Measurements from ENCODE around the gene CFAP99. TPM values are rescaled to one million over a fixed set of nuclear protein-coding genes. Genes with fewer than 3 reads are reported as not detected.

CFAP99 gene
- not detected for total RNA-seq

DNA sequence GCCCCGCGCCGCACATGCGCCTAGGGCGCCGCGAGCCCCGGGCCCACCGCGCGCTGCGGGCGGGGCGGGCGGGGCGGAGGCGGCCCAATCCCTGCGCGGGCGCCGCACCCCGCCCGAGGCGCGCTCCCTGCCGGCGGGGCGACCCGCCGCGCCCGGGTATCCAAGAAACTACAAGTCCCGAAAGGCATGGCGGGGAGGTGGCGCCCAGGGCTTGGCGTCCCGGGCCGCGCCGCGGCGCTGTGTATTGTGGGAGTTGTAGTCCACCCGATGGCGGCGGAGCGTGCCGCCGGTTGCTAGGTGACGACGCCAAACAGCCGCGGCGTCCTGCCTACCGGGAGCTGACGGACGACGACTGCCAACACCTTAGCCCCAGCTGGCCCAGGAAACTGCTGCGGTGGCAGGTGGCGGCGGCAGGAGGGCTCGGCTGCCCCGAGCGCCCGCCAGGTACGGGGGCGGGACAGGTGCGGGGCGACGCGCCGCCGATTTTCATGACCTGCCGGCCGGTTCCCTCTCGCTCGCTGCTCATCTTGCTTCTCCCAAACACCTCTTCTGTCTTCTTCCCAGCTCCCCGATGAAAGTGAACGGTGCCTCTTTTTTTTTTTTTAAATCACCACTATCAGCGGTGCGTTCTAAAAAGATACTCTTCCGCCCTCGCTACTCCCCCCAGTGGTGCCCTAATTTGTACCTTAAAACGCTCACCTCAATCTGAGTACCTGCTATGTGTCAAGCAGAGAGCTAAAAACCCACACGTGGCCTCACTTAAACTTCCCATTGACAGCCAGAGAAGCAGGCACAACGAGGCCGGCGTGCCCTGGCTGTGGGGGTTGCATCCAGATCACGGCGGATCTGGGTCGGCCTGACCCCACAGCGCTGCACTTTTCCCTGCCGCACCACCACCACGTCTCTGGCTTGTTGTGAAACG, at the start of gene CFAP99:
TSS of gene CFAP99 (plus strand) at position 306 of the 922 bp plus-strand sequence.
- peak within 1 kb of the TSS; percentile 47 to 79 (median 64) for H3K27ac ChIP-seq
- ATAC-seq: peak; percentile 90 to 91
- no peaks in the 10 kb centered on the region for H3K9me3 ChIP-seq
- peaks cover 16 to 26% of the 10 kb centered on the region in 2 donors for H3K4me1 ChIP-seq
- peak within 1 kb of the TSS; percentile 69 to 94 (median 77) for H3K4me3 ChIP-seq
- no peaks in the 10 kb centered on the region for H3K36me3 ChIP-seq
- in situ Hi-C loops (cut with MboI; ENCODE audit: low sequenced_read_pairs in 4 of 4): loop anchor here in 2 of 4 donors (25.0 kb wide), 1 partner anchor 182 kb away; the partner anchor contains the start of genes HAUS3 (in 2 of the 2) and POLN (in 2 of the 2)
- H3K27me3 ChIP-seq: peaks cover 0 to 23% (median 15%) of the 10 kb centered on the region in 3 donors
- intact Hi-C loops (cut with DNase I; ENCODE audit: low total_unique reads): loop anchor here (1.0 to 10.0 kb wide), 6 partner anchors 50 to 694 kb away; partner anchors contain the start of genes FAM193A, GRK4, MXD4 and NOP14
- TF ChIP-seq POLR2A (IDR thresholded peaks at IDR 0.05) (no peak), CTCF (IDR thresholded peaks at IDR 0.05 in 4 of 5, conservative IDR thresholded peaks at IDR 0.05 in 1 of 5) (peak in 3 of 5 experiments; percentile 4 to 11 (median 5))
- DNase-seq: peak; percentile 97 to 98

GRCh38 chr4:2370597-2371320, 48.0 kb upstream of the CFAP99 start:
- ATAC-seq: no peak
- DNase-seq: no peak
- in situ Hi-C loops (cut with MboI; ENCODE audit: low sequenced_read_pairs in 4 of 4): no loop called here
- Histone ChIP-seq H3K27ac (no peak overlapping the region), H3K4me3 (no peak overlapping the region), H3K4me1 (peaks cover 0 to 4% of the 10 kb centered on the region in 2 donors), H3K36me3 (no peaks in the 10 kb centered on the region), H3K9me3 (no peaks in the 10 kb centered on the region), H3K27me3 (no peaks in the 10 kb centered on the region)
- no peak for TF ChIP-seq CTCF (IDR thresholded peaks at IDR 0.05 in 4 of 5, conservative IDR thresholded peaks at IDR 0.05 in 1 of 5)
- TF ChIP-seq POLR2A (IDR thresholded peaks at IDR 0.05): no peak
- intact Hi-C loops (cut with DNase I; ENCODE audit: low total_unique reads): no loop called here

GRCh38 chr4:2371765-2372487, 46.8 kb upstream of the CFAP99 start:
- no peak for ATAC-seq
- TF ChIP-seq CTCF (IDR thresholded peaks at IDR 0.05 in 4 of 5, conservative IDR thresholded peaks at IDR 0.05 in 1 of 5) (no peak), POLR2A (IDR thresholded peaks at IDR 0.05) (no peak)
- DNase-seq: no peak
- intact Hi-C loops (cut with DNase I; ENCODE audit: low total_unique reads) (no loop called here), in situ Hi-C loops (cut with MboI; ENCODE audit: low sequenced_read_pairs in 4 of 4) (no loop called here)
- H3K9me3 ChIP-seq: no peaks in the 10 kb centered on the region
- H3K27ac ChIP-seq: no peak overlapping the region
- no peaks in the 10 kb centered on the region for H3K27me3 ChIP-seq
- no peaks in the 10 kb centered on the region for H3K4me1 ChIP-seq
- no peaks in the 10 kb centered on the region for H3K36me3 ChIP-seq
- no peak overlapping the region for H3K4me3 ChIP-seq

DNA sequence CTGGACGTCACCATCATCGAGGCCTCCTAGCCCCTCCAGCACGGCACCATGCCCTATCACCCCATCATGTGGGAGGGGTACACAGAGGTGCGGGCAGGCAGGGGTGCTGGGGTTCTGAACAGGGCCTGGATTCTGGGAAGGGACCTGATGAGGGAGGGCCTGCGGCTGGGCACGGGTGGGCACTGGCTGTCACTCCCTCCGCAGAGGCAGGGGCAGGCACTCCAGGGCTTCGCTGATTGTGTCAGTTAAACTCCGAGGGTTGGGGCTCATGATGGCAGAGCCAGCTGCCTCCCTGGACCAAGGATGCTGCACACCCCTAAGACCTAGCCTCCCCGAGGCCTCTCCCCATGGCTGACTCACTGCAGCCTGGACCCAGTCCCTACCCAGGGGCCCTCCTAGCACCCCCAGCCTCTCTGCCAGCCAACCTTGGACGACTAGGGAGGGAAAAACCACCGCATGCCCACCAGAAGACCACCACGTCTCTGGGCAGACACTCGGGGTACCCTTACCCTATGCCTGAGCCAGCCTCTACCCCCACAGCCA, 46.2 kb upstream of the CFAP99 start:
- Histone ChIP-seq H3K9me3 (no peaks in the 10 kb centered on the region), H3K36me3 (no peaks in the 10 kb centered on the region), H3K27me3 (no peaks in the 10 kb centered on the region), H3K4me3 (no peak overlapping the region), H3K27ac (no peak overlapping the region), H3K4me1 (no peaks in the 10 kb centered on the region)
- in situ Hi-C loops (cut with MboI; ENCODE audit: low sequenced_read_pairs in 4 of 4) (no loop called here), intact Hi-C loops (cut with DNase I; ENCODE audit: low total_unique reads) (no loop called here)
- TF ChIP-seq POLR2A (IDR thresholded peaks at IDR 0.05): no peak
- no peak for TF ChIP-seq CTCF (IDR thresholded peaks at IDR 0.05 in 4 of 5, conservative IDR thresholded peaks at IDR 0.05 in 1 of 5)
- ATAC-seq (no peak), DNase-seq (no peak)
